Colonic mucosa (tissue), 4 donors: ENCODE measurements around the gene AMBRA1. TPM values are rescaled to one million over a fixed set of nuclear protein-coding genes. Genes with fewer than 3 reads are reported as not detected.

Experiments
- DNase-seq: peaks from one replicate; pipeline ENCODE4 v3.0.0-alpha.2; 2020
- H3K27ac ChIP-seq: fragments of 200-600 bp; one replicate; pipeline ENCODE4 v1.8.0; 2021
- H3K27me3 ChIP-seq: fragments of 200-600 bp; one replicate; pipeline ENCODE4 v1.8.0; 2021
- H3K36me3 ChIP-seq: fragments of 200-600 bp; one replicate; pipeline ENCODE4 v1.8.0; 2021
- H3K4me1 ChIP-seq: fragments of 200-600 bp; one replicate; pipeline ENCODE4 v1.8.0; 2021; ENCODE audit warnings: mild to moderate bottlenecking
- H3K4me3 ChIP-seq: fragments of 200-600 bp; one replicate; pipeline ENCODE4 v1.8.0; 2021
- H3K9ac ChIP-seq, 2 donors: one replicate each; pipeline ENCODE4 v1.7.0; 2013; ENCODE audit warnings: control low read depth in 2 of 2, low read depth in 2 of 2, low read length in 2 of 2
- H3K9me3 ChIP-seq: fragments of 200-600 bp; one replicate; pipeline ENCODE4 v1.8.0; 2021
- CTCF ChIP-seq: fragments of 200-600 bp; IDR thresholded peaks from one replicate; pipeline ENCODE4 v1.8.0; 2022; ENCODE audit warnings: antibody characterized with exemption, mild to moderate bottlenecking
- intact Hi-C: fragments of 100-400 bp; cut with DNase I; formaldehyde crosslinking; loops from one replicate; pipeline ENCODE4 v1.14.1; 2022
- total RNA-seq, 2 donors: library from RNA; stranded (reverse); fragmentation: NEBNext Ultra II Directional in 1 of 2; extraction: Animal tissue kit (Norgen Biotek cat#: 25700) in 1 of 2; gene quantifications; one replicate each; pipeline ENCODE4 v1.2.1, GENCODE V29; 2021
- donor health status: healthy.
- donor health status: DM: no; HTN: no; CAD: no.
- donor health status: DM: no; HTN: no; CAD: no.

AMBRA1 gene
- total RNA-seq, 2 donors from 2014 or later = 32.7 to 33.8 TPM

DNA sequence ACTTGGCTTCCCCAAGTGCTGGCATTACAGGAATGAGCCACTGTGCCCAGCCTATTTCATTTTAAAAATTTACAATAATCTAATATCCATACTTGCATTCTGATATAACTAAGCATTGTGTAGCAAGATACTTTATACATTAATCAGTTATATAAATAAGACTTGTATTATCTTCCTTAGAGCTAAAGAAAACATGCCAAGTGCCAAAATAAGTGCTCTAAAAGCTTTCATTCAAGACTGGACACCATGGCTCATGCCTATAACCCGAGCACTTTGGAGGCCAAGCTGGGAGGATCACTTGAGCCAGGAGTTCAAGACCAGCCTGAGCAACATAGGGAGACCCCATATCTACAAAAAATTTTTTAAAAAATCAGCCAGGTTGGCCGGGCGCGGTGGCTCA, 123.9 kb downstream of the AMBRA1 start:
- TF ChIP-seq CTCF = no peak
- DNase-seq = no peak
- Histone ChIP-seq H3K36me3 (no peaks in the 10 kb centered on the region), H3K27ac (no peak overlapping the region), H3K4me1 (peaks cover 3% of the 10 kb centered on the region), H3K4me3 (no peak overlapping the region), H3K27me3 (no peaks in the 10 kb centered on the region), H3K9ac (no peak overlapping the region), H3K9me3 (no peaks in the 10 kb centered on the region)
- intact Hi-C loops = no loop called here

DNA sequence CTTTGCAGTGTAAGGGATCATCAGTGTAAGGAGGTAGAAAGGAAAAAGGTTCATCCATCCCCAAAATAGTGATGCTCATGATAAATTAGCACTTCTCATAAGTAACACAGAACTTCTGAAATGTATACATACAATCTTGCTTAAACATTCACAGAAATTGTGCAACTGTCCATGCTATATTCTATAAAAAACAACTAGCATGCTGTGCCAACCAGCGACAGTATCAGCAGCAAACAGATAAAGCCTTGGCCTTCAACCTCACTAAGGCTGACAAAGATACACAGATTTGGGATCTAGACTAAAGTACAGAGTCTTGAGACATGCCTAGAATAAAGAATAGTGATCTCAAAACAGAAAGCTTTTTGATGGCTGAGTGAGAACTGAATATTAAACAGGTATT, 128.1 kb downstream of the AMBRA1 start:
- Histone ChIP-seq H3K36me3 (no peaks in the 10 kb centered on the region), H3K9ac (no peak overlapping the region), H3K4me1 (no peaks in the 10 kb centered on the region), H3K27ac (no peak overlapping the region), H3K27me3 (no peaks in the 10 kb centered on the region), H3K9me3 (no peaks in the 10 kb centered on the region), H3K4me3 (no peak overlapping the region)
- no peak for TF ChIP-seq CTCF
- DNase-seq = no peak
- intact Hi-C loops = no loop called here

DNA sequence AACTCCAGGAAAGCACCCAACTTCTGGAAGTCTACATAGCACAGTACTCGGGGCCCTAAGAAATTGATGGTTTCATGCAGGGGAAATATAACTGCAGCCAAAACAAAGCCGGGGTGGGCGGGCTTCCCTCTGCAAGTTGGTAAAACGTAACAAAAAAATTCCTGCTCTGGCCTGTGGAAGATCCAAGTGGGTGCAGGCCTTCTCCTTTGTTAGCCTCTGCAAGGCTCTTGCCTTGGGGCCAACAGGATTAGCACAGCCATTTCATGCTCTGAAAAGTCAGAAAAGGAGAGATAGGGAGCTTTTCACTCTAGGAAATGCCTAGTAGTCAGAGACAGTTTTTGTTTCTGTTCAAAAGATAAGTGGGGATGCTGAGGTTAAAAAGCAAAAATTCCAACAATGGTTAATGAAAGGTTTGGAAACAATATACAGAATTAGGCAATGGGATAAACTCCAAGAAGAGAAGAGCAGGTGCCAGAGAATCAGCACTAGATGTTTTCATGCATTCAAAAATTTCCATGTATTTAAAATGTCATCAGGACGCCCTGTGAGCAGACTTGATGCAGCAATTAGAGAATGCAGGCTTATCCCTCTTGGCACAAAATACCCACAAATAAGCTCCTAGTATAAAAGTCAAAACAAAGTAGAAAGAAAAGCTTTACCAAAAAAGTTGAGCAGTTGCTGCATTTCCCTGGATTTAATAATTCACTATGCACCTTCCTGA, 130.0 kb downstream of the AMBRA1 start:
- Histone ChIP-seq H3K4me1 (no peaks in the 10 kb centered on the region), H3K27ac (no peak overlapping the region), H3K36me3 (no peaks in the 10 kb centered on the region), H3K9me3 (no peaks in the 10 kb centered on the region), H3K27me3 (no peaks in the 10 kb centered on the region), H3K9ac (no peak overlapping the region), H3K4me3 (no peak overlapping the region)
- DNase-seq = no peak
- no peak for TF ChIP-seq CTCF
- intact Hi-C loops = no loop called here

GRCh38 chr11:46461461-46461927, 132.3 kb downstream of the AMBRA1 start:
- Histone ChIP-seq H3K27ac (no peak overlapping the region), H3K36me3 (no peaks in the 10 kb centered on the region), H3K4me1 (no peaks in the 10 kb centered on the region), H3K9ac (no peak overlapping the region), H3K27me3 (no peaks in the 10 kb centered on the region), H3K9me3 (no peaks in the 10 kb centered on the region), H3K4me3 (no peak overlapping the region)
- no peak for TF ChIP-seq CTCF
- intact Hi-C loops = no loop called here
- no peak for DNase-seq

- TF ChIP-seq CTCF = no peak
- intact Hi-C loops = no loop called here
- no peaks in the 10 kb centered on the region for H3K9me3 ChIP-seq
These were observed 135.3 kb downstream of the AMBRA1 start for GRCh38 chr11:46458491-46458890.

More at GRCh38 chr11:46458491-46458890, 135.3 kb downstream of the AMBRA1 start:
- no peaks in the 10 kb centered on the region for H3K4me1 ChIP-seq
- no peaks in the 10 kb centered on the region for H3K27me3 ChIP-seq
- no peaks in the 10 kb centered on the region for H3K36me3 ChIP-seq
- H3K9ac ChIP-seq = no peak overlapping the region
- no peak overlapping the region for H3K27ac ChIP-seq
- H3K4me3 ChIP-seq = no peak overlapping the region
- DNase-seq = no peak
